PC-3 (cell line): ENCODE data around the gene TEX2. TPM values are rescaled to one million over a fixed set of nuclear protein-coding genes. Genes with fewer than 3 reads are reported as not detected.
"Not testable (repeated sequence)": the region's sequence is repeated elsewhere in the genome, so short reads cannot be mapped to it uniquely, and the experiment has no call there.

Source experiments
- ATAC-seq: fragments of 200-7000 bp; cut with Tn5 transposase; 2 replicates; pipeline ENCODE4 v1.9.1; 2020; ENCODE audit warnings: mild to moderate bottlenecking, moderate library complexity
- BruUV-seq: library from RNA; stranded (reverse); fragments of 400-500 nt; replicated peaks from 2 replicates; lab custom pipeline; 2021; lab: Mats Ljungman, UMichigan
- CTCF ChIA-PET: fragments of 300-600 bp; sonication (Branson Sonifier 250); formaldehyde crosslinking; loops from one replicate; lab custom pipeline; 2022; ENCODE audit warnings: antibody characterized with exemption; lab: Charles Lee
- POLR2A ChIA-PET: fragments of 300-600 bp; sonication (Branson Sonifier 250); formaldehyde crosslinking; loops from one replicate; lab custom pipeline; 2022; ENCODE audit warnings: antibody characterized with exemption; ENCODE audit not compliant: unreplicated experiment; lab: Charles Lee
- DNase-seq: peaks from one replicate; pipeline ENCODE4 v3.0.0-alpha.2; 2015
- H2AFZ ChIP-seq: fragments of 300-600 bp; sonication (generic); 2 replicates; pipeline ENCODE4 v1.6.0; 2016; ENCODE audit warnings: antibody characterized with exemption, low read length
- H3F3A ChIP-seq: fragments of 300-600 bp; sonication (generic); one replicate; pipeline ENCODE4 v1.6.0; 2017; ENCODE audit warnings: antibody characterized with exemption, low read length, control low read depth, mild to moderate bottlenecking; ENCODE audit not compliant: unreplicated experiment
- H3K27ac ChIP-seq: fragments of 300-600 bp; sonication (generic); 2 replicates; pipeline ENCODE4 v1.5.1; 2016; ENCODE audit warnings: mild to moderate bottlenecking, low read length
- H3K27me3 ChIP-seq: fragments of 300-600 bp; sonication (generic); 2 replicates; pipeline ENCODE4 v1.6.1; 2016; ENCODE audit warnings: low read length, mixed read lengths
- H3K36me3 ChIP-seq: fragments of 300-600 bp; sonication (generic); 2 replicates; pipeline ENCODE4 v1.6.1; 2016; ENCODE audit warnings: low read depth, mixed run types, low read length, mixed read lengths
- H3K4me1 ChIP-seq: fragments of 300-600 bp; sonication (generic); 2 replicates; pipeline ENCODE4 v1.5.1; 2016; ENCODE audit warnings: low read length; ENCODE audit not compliant: insufficient read depth
- H3K4me2 ChIP-seq: fragments of 300-600 bp; sonication (generic); 2 replicates; pipeline ENCODE4 v1.6.0; 2016; ENCODE audit warnings: low read length
- H3K4me3 ChIP-seq: fragments of 300-600 bp; sonication (generic); 2 replicates; pipeline ENCODE4 v1.5.1; 2016; ENCODE audit warnings: mild to moderate bottlenecking, low read length, mixed read lengths
- H3K79me2 ChIP-seq: fragments of 300-600 bp; sonication (generic); 2 replicates; pipeline ENCODE4 v1.6.1; 2017; ENCODE audit warnings: low read length, mixed read lengths
- H3K9ac ChIP-seq: fragments of 300-600 bp; sonication (generic); 2 replicates; pipeline ENCODE4 v1.6.0; 2016; ENCODE audit warnings: mild to moderate bottlenecking, low read length
- H3K9me2 ChIP-seq: fragments of 300-600 bp; sonication (generic); replicated peaks from 2 replicates; pipeline ENCODE4 v1.6.1; 2016; ENCODE audit warnings: mixed run types, low read length, mixed read lengths
- H3K9me3 ChIP-seq: fragments of 300-600 bp; sonication (generic); 2 replicates; pipeline ENCODE4 v1.6.1; 2016; ENCODE audit warnings: low read length, mixed read lengths
- H4K20me1 ChIP-seq: fragments of 300-600 bp; sonication (generic); 2 replicates; pipeline ENCODE4 v1.6.1; 2016; ENCODE audit warnings: low read length, mixed read lengths
- EZH2 ChIP-seq: fragments of 300-600 bp; sonication (generic); IDR thresholded peaks from one replicate; pipeline ENCODE4 v1.6.1; 2017; ENCODE audit warnings: antibody characterized with exemption, mild to moderate bottlenecking, low read length; ENCODE audit not compliant: unreplicated experiment
- EZH2phosphoT487 ChIP-seq: fragments of 300-600 bp; sonication (generic); IDR thresholded peaks from 2 replicates; pipeline ENCODE4 v1.6.1; 2018; ENCODE audit warnings: mild to moderate bottlenecking, antibody characterized with exemption, low read length, borderline replicate concordance
- intact Hi-C: fragments of 100-400 bp; cut with micrococcal nuclease; formaldehyde crosslinking; loops from 2 replicates; pipeline ENCODE4 v1.9.0; 2023
- total RNA-seq: library from RNA; depleted of rRNA; stranded (reverse); fragments of >200 nt; gene quantifications from 2 replicates; pipeline ENCODE4 v1.2.3, GENCODE V29; 2014
- TF ChIP-seq, protein P1 (sequence below): fragments of 300-600 bp; sonication (generic); conservative IDR thresholded peaks from 2 replicates; pipeline ENCODE4 v1.5.1; 2017; ENCODE audit warnings: antibody characterized with exemption, low read depth, mild to moderate bottlenecking, low read length

TEX2 gene
- total RNA-seq, 1 experiment from 2014 or later: 44.2 TPM

DNA sequence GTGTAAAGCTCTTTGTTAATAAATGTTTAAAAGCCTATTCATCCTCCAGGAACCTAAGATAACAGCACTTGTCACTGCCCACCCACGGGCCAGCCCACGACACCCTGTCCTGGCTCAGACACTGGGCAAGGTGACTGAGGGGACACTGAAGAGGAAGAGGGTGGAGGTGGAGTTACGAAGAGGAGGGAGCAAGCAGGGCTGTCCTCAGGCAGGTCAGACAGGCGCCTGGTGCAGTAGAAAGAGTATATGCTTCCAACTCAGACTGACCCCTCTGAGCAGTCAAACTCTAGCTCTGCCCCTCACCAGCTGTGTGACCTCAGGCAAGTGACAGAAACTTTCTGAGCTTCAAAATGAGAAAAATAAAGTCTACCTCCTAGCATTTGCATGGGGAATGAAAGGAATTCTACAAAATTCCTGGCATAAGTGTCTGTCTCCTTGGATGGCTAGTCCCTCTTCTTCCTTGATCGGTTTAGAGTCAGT lies 22.8 kb downstream of the TEX2 start:
- no peak overlapping the region for H2AFZ ChIP-seq
- no peaks in the 10 kb centered on the region for H3K27me3 ChIP-seq
- DNase-seq (no peak), ATAC-seq (no peak)
- ChIA-PET CTCF (no interaction called here), POLR2A (no interaction called here)
- peaks cover 78% of the 10 kb centered on the region for H3K79me2 ChIP-seq
- H3K4me1 ChIP-seq: peaks cover 17% of the 10 kb centered on the region
- H3K36me3 ChIP-seq: no peaks in the 10 kb centered on the region
- BruUV-seq: no TSS peak
- H3K27ac ChIP-seq: no peak overlapping the region
- H3F3A ChIP-seq: no peaks in the 10 kb centered on the region
- H3K9me3 ChIP-seq: no peaks in the 10 kb centered on the region
- intact Hi-C loops: loop anchor here (5.0 kb wide), 1 partner anchor 37 kb away; no protein-coding TSS in a partner anchor
- H3K9me2 ChIP-seq: no peaks in the 10 kb centered on the region
- no peak overlapping the region for H3K4me2 ChIP-seq
- H4K20me1 ChIP-seq: no peaks in the 10 kb centered on the region
- H3K9ac ChIP-seq: no peak overlapping the region
- H3K4me3 ChIP-seq: no peak overlapping the region
- TF ChIP-seq, protein P1, sequence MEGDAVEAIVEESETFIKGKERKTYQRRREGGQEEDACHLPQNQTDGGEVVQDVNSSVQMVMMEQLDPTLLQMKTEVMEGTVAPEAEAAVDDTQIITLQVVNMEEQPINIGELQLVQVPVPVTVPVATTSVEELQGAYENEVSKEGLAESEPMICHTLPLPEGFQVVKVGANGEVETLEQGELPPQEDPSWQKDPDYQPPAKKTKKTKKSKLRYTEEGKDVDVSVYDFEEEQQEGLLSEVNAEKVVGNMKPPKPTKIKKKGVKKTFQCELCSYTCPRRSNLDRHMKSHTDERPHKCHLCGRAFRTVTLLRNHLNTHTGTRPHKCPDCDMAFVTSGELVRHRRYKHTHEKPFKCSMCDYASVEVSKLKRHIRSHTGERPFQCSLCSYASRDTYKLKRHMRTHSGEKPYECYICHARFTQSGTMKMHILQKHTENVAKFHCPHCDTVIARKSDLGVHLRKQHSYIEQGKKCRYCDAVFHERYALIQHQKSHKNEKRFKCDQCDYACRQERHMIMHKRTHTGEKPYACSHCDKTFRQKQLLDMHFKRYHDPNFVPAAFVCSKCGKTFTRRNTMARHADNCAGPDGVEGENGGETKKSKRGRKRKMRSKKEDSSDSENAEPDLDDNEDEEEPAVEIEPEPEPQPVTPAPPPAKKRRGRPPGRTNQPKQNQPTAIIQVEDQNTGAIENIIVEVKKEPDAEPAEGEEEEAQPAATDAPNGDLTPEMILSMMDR: no peak
- TF ChIP-seq EZH2phosphoT487 (no peak), EZH2 (no peak)

DNA sequence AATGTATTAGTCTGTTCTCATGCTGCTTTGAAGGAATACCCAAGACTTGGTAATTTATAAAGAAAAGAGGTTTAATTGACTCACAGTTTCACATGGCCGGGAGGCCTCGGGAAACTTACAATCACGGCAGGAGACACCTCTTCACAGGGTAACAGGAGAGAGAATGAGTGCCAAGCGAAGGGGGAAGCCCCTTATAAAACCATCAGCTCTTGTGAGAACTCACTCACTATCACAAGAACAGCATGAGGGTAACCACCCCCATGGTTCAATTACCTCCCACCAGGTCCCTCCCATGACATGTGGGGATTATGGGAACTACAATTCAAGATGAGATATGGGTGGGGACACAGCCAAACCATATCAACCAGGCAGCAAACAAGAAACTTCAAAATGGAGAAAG lies 24.6 kb downstream of the TEX2 start:
- POLR2A ChIA-PET, BruUV-seq, H3K27me3 ChIP-seq, H3K9me2 ChIP-seq, H3K27ac ChIP-seq, H3K36me3 ChIP-seq, ATAC-seq, H4K20me1 ChIP-seq, H3K9ac ChIP-seq, H3K9me3 ChIP-seq, H3F3A ChIP-seq, H2AFZ ChIP-seq, intact Hi-C loops, DNase-seq, H3K4me3 ChIP-seq, H3K4me1 ChIP-seq, H3K4me2 ChIP-seq, CTCF ChIA-PET: not testable (repeated sequence)
- peaks cover 81% of the 10 kb centered on the region for H3K79me2 ChIP-seq

DNA sequence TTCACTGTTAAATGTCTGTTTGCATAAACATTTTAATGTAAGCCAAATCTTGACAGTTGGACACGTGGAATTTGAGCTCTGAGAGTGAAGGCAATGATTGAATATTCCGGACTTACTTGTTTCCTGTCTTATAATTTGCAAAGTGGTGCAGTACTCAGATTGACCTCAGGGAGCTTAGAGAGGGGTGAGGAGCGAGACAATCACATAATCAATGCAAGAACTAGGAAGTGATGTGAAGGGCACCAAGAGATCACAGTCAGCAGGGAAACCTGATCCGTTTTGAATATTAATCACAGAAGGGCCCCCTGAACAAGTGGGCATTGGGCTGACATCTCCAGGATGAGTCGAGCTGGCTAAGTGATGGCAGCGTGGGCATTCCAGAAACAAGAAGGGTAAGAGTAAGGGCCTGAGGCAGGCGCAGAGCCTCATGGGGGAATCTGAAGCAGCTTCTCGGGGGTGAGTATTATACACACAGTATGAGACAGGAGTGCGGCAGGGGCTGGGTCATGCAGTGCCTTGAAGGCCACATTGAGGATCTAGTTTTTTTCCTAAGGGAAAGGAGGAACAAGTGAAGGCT lies 26.1 kb downstream of the TEX2 start:
- Histone ChIP-seq H3F3A (no peaks in the 10 kb centered on the region), H3K9me2 (no peaks in the 10 kb centered on the region), H3K4me3 (no peak overlapping the region), H3K4me2 (no peak overlapping the region), H3K9me3 (no peaks in the 10 kb centered on the region), H3K27ac (no peak overlapping the region), H3K27me3 (no peaks in the 10 kb centered on the region), H4K20me1 (no peaks in the 10 kb centered on the region), H3K79me2 (peaks cover 81% of the 10 kb centered on the region), H2AFZ (no peak overlapping the region), H3K4me1 (peaks cover 10% of the 10 kb centered on the region), H3K36me3 (no peaks in the 10 kb centered on the region), H3K9ac (no peak overlapping the region)
- peak; percentile 59 for ATAC-seq
- intact Hi-C loops: no loop called here
- TF ChIP-seq EZH2phosphoT487: no peak
- TF ChIP-seq, protein P1: peak; percentile 58
- TF ChIP-seq EZH2: no peak
- ChIA-PET POLR2A (no interaction called here), CTCF (interaction anchor here (0.5 kb wide), 1 partner anchor 301 kb away, joined by 4 read pairs; no protein-coding TSS in a partner anchor)
- DNase-seq: peak; percentile 46
- no TSS peak for BruUV-seq
